Ramos (cell line): Measurements from ENCODE around the gene RAB4A.
"Not testable (repeated sequence)": the region's sequence is repeated elsewhere in the genome, so short reads cannot be mapped to it uniquely, and the experiment has no call there.

ENCODE experiments used
- in situ Hi-C: fragments of 300-500 bp; cut with MboI; formaldehyde crosslinking; loops from one replicate; pipeline ENCODE4 v1.14.3; 2022; ENCODE audit warnings: low sequenced_read_pairs; ENCODE audit not compliant: unreplicated experiment

Gene RAB4A

GRCh38 chr1:229287267-229287666, 16.4 kb downstream of the RAB4A start:
- in situ Hi-C loops: no loop called here

- in situ Hi-C loops: no loop called here
Measured at GRCh38 chr1:229288516-229288915, 17.6 kb downstream of the RAB4A start.

GRCh38 chr1:229291686-229292085, 20.8 kb downstream of the RAB4A start:
- in situ Hi-C loops: not testable (repeated sequence)

GRCh38 chr1:229293528-229294204, 22.8 kb downstream of the RAB4A start:
- in situ Hi-C loops: no loop called here

- in situ Hi-C loops: no loop called here
Measured at GRCh38 chr1:229295745-229296144, 24.8 kb downstream of the RAB4A start.

GRCh38 chr1:229296541-229296941, 25.6 kb downstream of the RAB4A start:
- in situ Hi-C loops: no loop called here

- in situ Hi-C loops: no loop called here
Measured at GRCh38 chr1:229297746-229298145, 26.8 kb downstream of the RAB4A start.

GRCh38 chr1:229298420-229298819, 27.5 kb downstream of the RAB4A start:
- in situ Hi-C loops: no loop called here

GRCh38 chr1:229298887-229299503, 28.1 kb downstream of the RAB4A start:
- in situ Hi-C loops: no loop called here

- in situ Hi-C loops: no loop called here
Measured at GRCh38 chr1:229300099-229300757, 29.3 kb downstream of the RAB4A start.

GRCh38 chr1:229302740-229303139, 31.8 kb downstream of the RAB4A start:
- in situ Hi-C loops: no loop called here

GRCh38 chr1:229303855-229304254, 32.9 kb downstream of the RAB4A start:
- in situ Hi-C loops: no loop called here

GRCh38 chr1:229305392-229305791, 34.5 kb downstream of the RAB4A start:
- in situ Hi-C loops: no loop called here

GRCh38 chr1:229309074-229309473, 38.2 kb downstream of the RAB4A start:
- in situ Hi-C loops: no loop called here

- in situ Hi-C loops: no loop called here
Measured at GRCh38 chr1:229309684-229310083, 38.8 kb downstream of the RAB4A start.

- in situ Hi-C loops: no loop called here
Measured at GRCh38 chr1:229310833-229311232, 39.9 kb downstream of the RAB4A start.

GRCh38 chr1:229316166-229316565, 45.3 kb downstream of the RAB4A start:
- in situ Hi-C loops: no loop called here

GRCh38 chr1:229318056-229318455, 47.1 kb downstream of the RAB4A start:
- in situ Hi-C loops: no loop called here

- in situ Hi-C loops: no loop called here
Measured at GRCh38 chr1:229319487-229319886, 48.6 kb downstream of the RAB4A start.

- in situ Hi-C loops: no loop called here
Measured at GRCh38 chr1:229323201-229323600, 52.3 kb downstream of the RAB4A start.

- in situ Hi-C loops: no loop called here
Measured at GRCh38 chr1:229323885-229324553, 53.1 kb downstream of the RAB4A start.
